ENCODE data around the gene NUP214. TPM values are rescaled to one million over a fixed set of nuclear protein-coding genes. Genes with fewer than 3 reads are reported as not detected.

Gene NUP214
- total RNA-seq, 1 donor from 2014 or later = 67.4 TPM

DNA sequence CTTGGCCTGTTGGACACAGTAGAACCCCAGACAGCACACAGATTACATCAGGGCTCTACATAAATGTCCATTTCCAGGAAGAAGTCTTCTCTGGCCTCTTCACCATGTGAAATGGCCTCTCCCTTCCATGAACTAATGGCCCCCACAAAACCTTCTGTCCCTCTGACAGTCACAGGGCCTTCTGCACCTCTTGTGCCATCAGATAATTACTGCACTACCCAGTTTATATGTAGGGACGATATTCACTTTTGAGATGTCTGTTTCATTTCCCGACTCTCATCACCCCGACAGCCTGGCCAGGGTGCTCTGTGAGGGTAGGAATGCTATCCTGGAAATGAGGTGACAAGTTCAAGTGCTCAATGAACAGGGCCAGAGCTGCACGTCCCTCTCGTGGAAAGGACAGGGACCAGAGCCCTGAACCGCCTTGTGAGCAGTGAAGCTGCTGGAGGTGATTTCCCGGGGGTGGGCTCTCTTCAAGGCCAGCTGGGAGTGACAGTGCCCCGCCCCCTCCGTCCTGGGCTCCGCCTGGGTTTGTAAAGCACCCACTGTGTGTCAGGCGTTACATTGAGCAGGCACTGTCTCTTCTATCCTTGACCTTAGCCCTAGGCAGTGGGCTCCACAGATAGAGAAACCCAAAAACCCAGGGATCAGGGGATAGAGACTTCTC, 153.9 kb downstream of the NUP214 start:
- H3K27ac Mint-ChIP-seq = peak overlapping the region; percentile 91
- no peak for DNase-seq (ENCODE audit: low spot score)

DNA sequence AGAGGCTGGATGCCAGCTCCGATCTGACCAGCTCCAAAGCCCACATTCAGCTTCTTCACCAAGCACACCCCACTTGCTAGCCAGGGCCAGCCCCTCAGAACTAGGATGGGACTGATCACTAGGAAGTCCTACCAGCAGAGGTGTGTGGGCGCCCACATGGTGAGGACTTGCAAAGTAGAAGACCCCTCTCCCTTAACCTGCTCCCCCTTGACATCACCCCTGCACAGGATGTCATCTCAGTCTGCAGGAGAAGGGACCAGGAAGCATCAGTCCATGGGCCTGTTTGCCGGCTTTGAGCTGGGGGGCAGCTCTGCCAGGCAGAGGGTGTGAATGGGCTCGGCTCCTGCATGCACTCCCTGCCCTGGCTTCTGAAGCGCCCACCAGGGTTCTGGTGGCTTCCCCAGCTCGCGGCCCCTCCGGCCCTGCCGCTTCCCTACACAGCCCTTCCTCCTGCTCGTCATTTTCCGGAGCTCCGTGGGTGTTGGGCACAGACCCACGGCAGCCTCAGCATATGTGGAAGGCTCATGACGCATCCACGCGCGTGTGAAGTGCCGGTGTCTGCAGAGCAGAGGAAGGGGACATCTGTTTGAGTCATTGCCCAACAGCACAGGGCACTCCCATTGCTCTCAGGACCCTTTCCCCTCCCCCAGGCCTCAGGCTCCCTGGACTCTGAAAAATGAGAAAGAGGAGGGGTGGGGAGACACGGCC, 154.6 kb downstream of the NUP214 start:
- Mint-ChIP-seq H3K9me3 (no peaks in the 10 kb centered on the region), H3K4me1 (ENCODE audit: low read depth) (peaks cover 17% of the 10 kb centered on the region), H3K4me3 (ENCODE audit: low read depth) (no peak overlapping the region), H3K36me3 (ENCODE audit: low read depth) (peaks cover 14% of the 10 kb centered on the region), H3K27ac (no peak overlapping the region), H3K27me3 (ENCODE audit: low read depth) (peaks cover 31% of the 10 kb centered on the region)
- DNase-seq (ENCODE audit: low spot score) = no peak
- intact Hi-C loops (cut with micrococcal nuclease) = loop anchor here (5.0 to 10.0 kb wide), 3 partner anchors 153 to 1245 kb away; partner anchors contain the start of genes NUP214 and POMT1

More for the DNA sequence above, 153.9 kb downstream of the NUP214 start:
- peaks cover 21% of the 10 kb centered on the region for H3K36me3 Mint-ChIP-seq (ENCODE audit: low read depth)
- H3K9me3 Mint-ChIP-seq = no peaks in the 10 kb centered on the region
- peaks cover 17% of the 10 kb centered on the region for H3K4me1 Mint-ChIP-seq (ENCODE audit: low read depth)
- intact Hi-C loops (cut with micrococcal nuclease) = loop anchor here (5.0 to 10.0 kb wide), 3 partner anchors 152 to 1245 kb away; partner anchors contain the start of genes NUP214 and POMT1
- peak overlapping the region; percentile 85 for H3K4me3 Mint-ChIP-seq (ENCODE audit: low read depth)
- peaks cover 25% of the 10 kb centered on the region for H3K27me3 Mint-ChIP-seq (ENCODE audit: low read depth)

DNA sequence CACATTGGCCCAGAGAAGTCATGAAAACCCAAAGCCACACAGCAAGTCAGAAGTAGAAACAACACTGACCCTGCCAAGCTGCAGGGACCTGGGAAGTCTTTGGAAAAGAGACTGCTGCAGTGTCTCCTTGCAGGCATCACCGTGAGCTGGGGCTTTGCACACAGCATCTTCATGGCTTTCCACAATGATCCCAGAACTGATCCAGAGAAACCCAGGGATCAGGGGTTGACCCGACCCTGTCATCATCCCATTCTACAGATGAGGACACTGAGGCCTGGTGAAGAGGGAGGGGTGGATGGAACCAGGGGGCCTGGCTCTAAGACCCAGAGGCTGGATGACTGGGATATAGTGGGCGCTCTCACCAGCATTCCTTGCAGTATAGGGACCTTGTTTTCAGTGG, 155.3 kb downstream of the NUP214 start:
- Mint-ChIP-seq H3K36me3 (ENCODE audit: low read depth) (peaks cover 7% of the 10 kb centered on the region), H3K27me3 (ENCODE audit: low read depth) (peaks cover 31% of the 10 kb centered on the region), H3K9me3 (no peaks in the 10 kb centered on the region), H3K27ac (no peak overlapping the region), H3K4me1 (ENCODE audit: low read depth) (peaks cover 17% of the 10 kb centered on the region), H3K4me3 (ENCODE audit: low read depth) (no peak overlapping the region)
- DNase-seq (ENCODE audit: low spot score) = no peak
- intact Hi-C loops (cut with micrococcal nuclease) = no loop called here

DNA sequence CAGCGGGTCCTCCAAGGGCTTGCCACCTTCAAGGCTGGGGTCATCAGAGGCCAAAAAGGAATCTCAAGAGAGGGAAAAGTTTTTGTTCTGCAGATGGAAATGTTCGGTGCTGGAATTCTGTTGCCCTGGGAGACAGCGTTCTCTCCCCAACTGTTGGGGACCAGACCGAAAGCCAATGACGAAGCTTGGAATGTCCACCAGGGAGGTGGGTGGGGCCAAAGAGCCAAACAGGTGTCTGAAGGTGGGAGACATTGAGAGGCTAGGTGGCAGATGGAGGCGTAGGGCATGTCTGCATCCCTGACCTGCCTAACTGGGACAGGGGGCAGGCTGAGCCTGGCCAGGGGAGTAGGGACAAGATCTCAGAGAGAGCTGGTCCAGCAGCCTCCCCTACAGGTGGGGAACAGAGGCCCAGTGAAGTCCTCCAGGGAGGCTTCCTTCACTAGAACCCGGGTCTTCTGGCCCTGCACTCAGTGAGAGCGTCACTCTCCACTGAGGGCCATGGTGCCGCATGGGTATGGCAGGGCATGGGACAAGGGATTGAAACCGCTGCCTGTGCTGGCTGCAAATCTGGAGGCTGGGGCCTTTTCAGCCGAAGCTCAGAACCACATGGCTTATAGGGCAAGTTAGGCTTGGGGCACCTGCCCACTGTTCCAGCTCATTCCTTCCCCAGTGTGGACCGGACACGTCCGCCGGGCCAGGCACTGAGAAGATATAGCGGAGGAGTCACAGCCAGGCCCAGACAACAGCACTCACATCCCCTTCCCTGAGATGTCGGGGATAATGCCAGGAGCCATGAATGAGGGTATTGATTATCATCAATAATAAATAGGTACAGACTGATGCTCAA, 156.0 kb downstream of the NUP214 start:
- H3K27me3 Mint-ChIP-seq (ENCODE audit: low read depth) = peaks cover 31% of the 10 kb centered on the region
- no peak for DNase-seq (ENCODE audit: low spot score)
- peaks cover under 1% of the 10 kb centered on the region for H3K36me3 Mint-ChIP-seq (ENCODE audit: low read depth)
- intact Hi-C loops (cut with micrococcal nuclease) = no loop called here
- H3K4me1 Mint-ChIP-seq (ENCODE audit: low read depth) = peaks cover 17% of the 10 kb centered on the region
- no peak overlapping the region for H3K27ac Mint-ChIP-seq
- H3K9me3 Mint-ChIP-seq = no peaks in the 10 kb centered on the region
- H3K4me3 Mint-ChIP-seq (ENCODE audit: low read depth) = no peak overlapping the region

DNA sequence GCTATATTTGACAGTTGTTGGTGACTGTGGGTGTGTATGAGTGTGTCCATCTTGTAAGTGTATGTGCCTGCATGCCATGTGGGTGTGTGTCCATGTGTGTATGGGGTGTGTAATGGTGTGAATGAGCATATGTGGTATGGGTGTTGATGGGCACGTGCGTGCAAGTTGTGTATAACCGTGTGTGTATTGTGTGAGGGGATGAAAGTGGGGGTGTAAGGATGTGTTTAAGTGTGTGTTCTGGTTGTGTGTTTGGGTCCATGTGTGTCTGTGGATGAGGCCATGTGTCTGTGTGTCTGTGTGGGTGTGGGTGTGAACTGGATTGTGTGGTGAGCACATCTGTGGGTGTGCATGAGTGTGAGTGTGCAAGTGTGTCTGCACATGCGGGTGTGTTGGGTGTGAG, 156.8 kb downstream of the NUP214 start:
- no peak for DNase-seq (ENCODE audit: low spot score)
- no peaks in the 10 kb centered on the region for H3K36me3 Mint-ChIP-seq (ENCODE audit: low read depth)
- H3K4me1 Mint-ChIP-seq (ENCODE audit: low read depth) = peaks cover 17% of the 10 kb centered on the region
- H3K27me3 Mint-ChIP-seq (ENCODE audit: low read depth) = peaks cover 31% of the 10 kb centered on the region
- peak overlapping the region; percentile 9 for H3K4me3 Mint-ChIP-seq (ENCODE audit: low read depth)
- no peak overlapping the region for H3K27ac Mint-ChIP-seq
- no peaks in the 10 kb centered on the region for H3K9me3 Mint-ChIP-seq
- intact Hi-C loops (cut with micrococcal nuclease) = no loop called here

DNA sequence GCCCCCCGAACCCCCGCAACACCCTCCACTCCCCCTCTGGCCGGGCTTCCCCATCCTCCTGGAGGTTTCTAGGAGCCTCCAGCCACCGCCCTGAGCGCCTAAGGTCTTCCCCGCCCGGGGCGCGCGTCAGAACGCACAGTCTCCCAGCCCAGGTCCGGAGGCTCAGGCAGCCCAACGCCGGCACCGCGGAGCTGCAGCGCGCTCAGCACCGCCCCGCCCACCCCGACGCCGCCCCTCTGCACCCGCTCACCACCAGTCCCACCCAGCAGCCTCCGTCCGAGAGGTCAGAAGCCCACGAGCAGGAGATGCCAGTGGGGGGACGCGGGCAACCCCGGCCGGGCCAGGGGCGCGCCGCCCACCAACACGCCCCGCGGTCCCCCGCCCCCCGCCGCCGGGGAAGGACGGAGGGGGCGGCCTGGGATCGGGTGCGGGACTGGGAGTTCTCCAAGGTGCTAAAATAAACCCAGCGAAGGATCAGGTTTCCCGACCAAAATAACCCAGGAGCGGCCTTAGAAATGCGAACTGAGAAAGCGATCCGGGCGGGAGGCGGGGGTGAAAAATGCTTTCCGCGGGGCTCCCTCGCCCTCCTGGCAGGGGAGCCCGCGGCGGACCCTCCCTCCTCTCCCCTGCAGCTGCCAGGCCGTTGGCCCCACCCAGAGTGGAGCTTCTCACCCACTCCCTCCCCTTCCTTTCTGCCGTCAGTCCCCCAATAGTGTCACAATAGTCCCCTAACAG, 157.5 kb downstream of the NUP214 start:
- intact Hi-C loops (cut with micrococcal nuclease) = no loop called here
- no peak overlapping the region for H3K27ac Mint-ChIP-seq
- no peak overlapping the region for H3K4me3 Mint-ChIP-seq (ENCODE audit: low read depth)
- H3K36me3 Mint-ChIP-seq (ENCODE audit: low read depth) = no peaks in the 10 kb centered on the region
- H3K27me3 Mint-ChIP-seq (ENCODE audit: low read depth) = peaks cover 31% of the 10 kb centered on the region
- H3K9me3 Mint-ChIP-seq = no peaks in the 10 kb centered on the region
- H3K4me1 Mint-ChIP-seq (ENCODE audit: low read depth) = peaks cover 17% of the 10 kb centered on the region
- no peak for DNase-seq (ENCODE audit: low spot score)

Other genes starting within 250 kb of the NUP214 start
- not detected in 2 replicates for gene QRFP, start 228.8 kb upstream of the NUP214 start, total RNA-seq
- not detected in 2 replicates for gene FIBCD1, start 186.3 kb upstream of the NUP214 start, total RNA-seq
- not detected in 2 replicates for gene LAMC3, start 116.4 kb upstream of the NUP214 start, total RNA-seq
- 0.27 and 0.55 TPM in 2 replicates for gene AIF1L, start 29.1 kb upstream of the NUP214 start, total RNA-seq
- 55.3 and 55.5 TPM in 2 replicates for gene FAM78A, start 150.9 kb downstream of the NUP214 start, total RNA-seq
- 0.21 TPM in 1 of 2 replicates, not detected in the other for gene PLPP7, start 164.1 kb downstream of the NUP214 start, total RNA-seq

Measured in activated T-helper 2 cell treated with anti-CD3 and anti-CD28 coated beads, Interferon-gamma antibody, Interleukin-2, Interleukin-4, amounts not matched to agents 10 μg/mL and 5 μg/mL and 100 μg/mL, durations not matched to agents 14 hours and 24 hours and 36 hours (primary cell).